HEK293 (cell line): ENCODE results near the gene ZFYVE28.

ENCODE experiments used
- CTCF ChIA-PET: fragments of 350-600 bp; formaldehyde crosslinking; extraction: SDS; loops from one replicate; lab custom pipeline; 2021; ENCODE audit warnings: antibody characterized with exemption; lab: Yijun Ruan, JAX
- POLR2A ChIA-PET: fragments of 300-600 bp; formaldehyde crosslinking; extraction: SDS; loops from one replicate; lab custom pipeline; 2020; ENCODE audit warnings: antibody characterized with exemption, inconsistent platforms; lab: Yijun Ruan, JAX
- H3K27ac ChIP-seq: fragments of 200-500 bp; sonication (Bioruptor generic); 2 replicates; pipeline ENCODE4 v1.5.1; 2014; ENCODE audit warnings: low read depth, low read length, control low read depth, inconsistent platforms; ENCODE audit errors: extremely low read depth
- H3K36me3 ChIP-seq, 2 experiments: fragments of 200-500 bp in 1 of 2; sonication (Bioruptor generic) in 1 of 2; 1 replicate in 1 of 2; 2 replicates in 1 of 2; pipeline ENCODE4 v1.5.1; 2014 to 2017; ENCODE audit warnings: inconsistent platforms in 2 of 2, low read length in 2 of 2; ENCODE audit not compliant: control insufficient read depth in 2 of 2, insufficient read depth in 1 of 2
- H3K4me1 ChIP-seq: fragments of 200-500 bp; sonication (Bioruptor generic); 2 replicates; pipeline ENCODE4 v1.5.1; 2014; ENCODE audit warnings: mild to moderate bottlenecking, low read length, inconsistent platforms; ENCODE audit not compliant: control insufficient read depth, insufficient read depth
- H3K4me3 ChIP-seq: 2 replicates; pipeline ENCODE4 v1.5.1; 2011; ENCODE audit warnings: low read depth, mild to moderate bottlenecking, control low read depth, low read length, moderate library complexity
- H3K9me3 ChIP-seq: fragments of 200-500 bp; sonication (Bioruptor generic); 2 replicates; pipeline ENCODE4 v1.5.1; 2014; ENCODE audit warnings: low read depth, low read length, inconsistent platforms; ENCODE audit not compliant: control insufficient read depth, insufficient read depth
- BCL11B ChIP-seq: fragments of 450-650 bp; formaldehyde crosslinking; IDR thresholded peaks from 2 replicates; pipeline ENCODE4 v1.5.1; 2016; ENCODE audit warnings: low read depth, missing biosample characterization, missing genetic modification characterization
- BCL6B ChIP-seq: fragments of 450-650 bp; formaldehyde crosslinking; IDR thresholded peaks from 2 replicates; pipeline ENCODE4 v1.5.1; 2017; ENCODE audit warnings: missing biosample characterization, missing genetic modification characterization
- EGR2 ChIP-seq: fragments of 450-650 bp; formaldehyde crosslinking; IDR thresholded peaks from 2 replicates; pipeline ENCODE4 v1.5.1; 2016; ENCODE audit warnings: low read depth, missing biosample characterization, missing genetic modification characterization
- KLF9 ChIP-seq: fragments of 450-650 bp; formaldehyde crosslinking; IDR thresholded peaks from 2 replicates; pipeline ENCODE4 v1.5.1; 2016; ENCODE audit warnings: missing biosample characterization, missing genetic modification characterization, low read depth
- OVOL3 ChIP-seq: fragments of 450-650 bp; formaldehyde crosslinking; IDR thresholded peaks from 2 replicates; pipeline ENCODE4 v1.5.1; 2016; ENCODE audit warnings: missing biosample characterization, missing genetic modification characterization
- PBX3 ChIP-seq: sonication (generic); formaldehyde crosslinking; IDR thresholded peaks from 2 replicates; pipeline ENCODE4 v1.8.1; 2022; ENCODE audit warnings: mild to moderate bottlenecking, moderate library complexity, missing genetic modification reagents
- PRDM1 ChIP-seq: fragments of 450-650 bp; formaldehyde crosslinking; IDR thresholded peaks from 2 replicates; pipeline ENCODE4; 2016; ENCODE audit warnings: missing biosample characterization, missing genetic modification characterization
- REPIN1 ChIP-seq: fragments of 450-650 bp; formaldehyde crosslinking; IDR thresholded peaks from 2 replicates; pipeline ENCODE4 v1.5.1; 2017; ENCODE audit warnings: missing biosample characterization, missing genetic modification characterization, low read depth
- TRIM28 ChIP-seq: IDR thresholded peaks from 2 replicates; pipeline ENCODE4 v1.6.1; 2011; ENCODE audit warnings: low read length, control low read depth, borderline replicate concordance
- ZIC2 ChIP-seq: fragments of 450-650 bp; formaldehyde crosslinking; IDR thresholded peaks from 2 replicates; pipeline ENCODE4 v1.5.1; 2016; ENCODE audit warnings: missing biosample characterization, missing genetic modification characterization
- ZNF132 ChIP-seq: fragments of 450-650 bp; formaldehyde crosslinking; IDR thresholded peaks from 2 replicates; pipeline ENCODE4 v1.5.1; 2017; ENCODE audit warnings: missing biosample characterization, missing genetic modification characterization, borderline replicate concordance
- ZNF157 ChIP-seq: fragments of 450-650 bp; formaldehyde crosslinking; IDR thresholded peaks from 2 replicates; pipeline ENCODE4 v1.5.1; 2016; ENCODE audit warnings: missing biosample characterization, missing genetic modification characterization
- ZNF18 ChIP-seq: fragments of 450-650 bp; formaldehyde crosslinking; IDR thresholded peaks from 2 replicates; pipeline ENCODE4 v1.5.1; 2016; ENCODE audit warnings: missing biosample characterization, missing genetic modification characterization
- ZNF202 ChIP-seq: fragments of 450-650 bp; formaldehyde crosslinking; IDR thresholded peaks from 2 replicates; pipeline ENCODE4 v1.5.1; 2016; ENCODE audit warnings: missing biosample characterization, missing genetic modification characterization, borderline replicate concordance
- ZNF24 ChIP-seq: fragments of 450-650 bp; formaldehyde crosslinking; IDR thresholded peaks from 2 replicates; pipeline ENCODE4 v1.5.1; 2016; ENCODE audit warnings: missing biosample characterization, missing genetic modification characterization
- ZNF26 ChIP-seq: fragments of 450-650 bp; formaldehyde crosslinking; IDR thresholded peaks from 2 replicates; pipeline ENCODE4 v1.5.1; 2016; ENCODE audit warnings: missing biosample characterization, missing genetic modification characterization
- ZNF274 ChIP-seq, 2 experiments: fragments of 200-500 bp in 1 of 2; fragments of 450-650 bp in 1 of 2; sonication (Bioruptor generic) in 1 of 2; formaldehyde crosslinking in 1 of 2; IDR thresholded peaks; 2 replicates each; pipeline versions ENCODE4 v1.5.1 to v1.6.1; 2014 to 2016; ENCODE audit warnings: borderline replicate concordance in 1 of 2, inconsistent platforms in 1 of 2, low read length in 1 of 2, missing biosample characterization in 1 of 2, missing genetic modification characterization in 1 of 2
- ZNF280C ChIP-seq: fragments of 450-650 bp; formaldehyde crosslinking; IDR thresholded peaks from 2 replicates; pipeline ENCODE4 v1.5.1; 2016; ENCODE audit warnings: missing biosample characterization, missing genetic modification characterization
- ZNF341 ChIP-seq: fragments of 450-650 bp; formaldehyde crosslinking; IDR thresholded peaks from 2 replicates; pipeline ENCODE4; 2016; ENCODE audit warnings: low read depth, missing biosample characterization, missing genetic modification characterization
- ZNF513 ChIP-seq: fragments of 450-650 bp; IDR thresholded peaks from 2 replicates; pipeline ENCODE4 v1.5.1; 2018; ENCODE audit warnings: missing biosample characterization, missing genetic modification characterization
- ZNF707 ChIP-seq: fragments of 450-650 bp; formaldehyde crosslinking; IDR thresholded peaks from 2 replicates; pipeline ENCODE4 v1.5.1; 2016; ENCODE audit warnings: missing biosample characterization, missing genetic modification characterization
- ZSCAN18 ChIP-seq: fragments of 450-650 bp; formaldehyde crosslinking; IDR thresholded peaks from 2 replicates; pipeline ENCODE4 v1.5.1; 2016; ENCODE audit warnings: missing biosample characterization, missing genetic modification characterization
- ZSCAN23 ChIP-seq: fragments of 450-650 bp; formaldehyde crosslinking; IDR thresholded peaks from 2 replicates; pipeline ENCODE4 v1.5.1; 2016; ENCODE audit warnings: missing biosample characterization, missing genetic modification characterization

The ZFYVE28 gene

GRCh38 chr4:2365054-2365912, 53.2 kb downstream of the ZFYVE28 start:
- TF ChIP-seq BCL11B (tag by site-specific recombination) (no peak), ZNF513 (tag by site-specific recombination) (no peak), PBX3 (CRISPR knock-in tag) (no peak), ZSCAN23 (tag by site-specific recombination) (no peak), ZIC2 (tag by site-specific recombination) (no peak), TRIM28 (no peak), ZNF274 (IDR thresholded peaks at IDR 0.05; ENCODE audit: low read length) (no peak), ZNF274 (tag by site-specific recombination; IDR thresholded peaks at IDR 0.05; ENCODE audit: borderline replicate concordance) (no peak), REPIN1 (tag by site-specific recombination) (no peak), KLF9 (tag by site-specific recombination) (no peak), PRDM1 (tag by site-specific recombination) (no peak), ZNF280C (tag by site-specific recombination) (no peak), ZNF26 (no peak), ZNF202 (tag by site-specific recombination) (no peak), ZNF157 (tag by site-specific recombination) (no peak), ZNF707 (tag by site-specific recombination) (no peak)
- no peak overlapping the region for H3K4me3 ChIP-seq
- ChIA-PET POLR2A (no interaction called here), CTCF (no interaction called here)
- H3K4me1 ChIP-seq: no peaks in the 10 kb centered on the region
- H3K27ac ChIP-seq: no peak overlapping the region
- H3K9me3 ChIP-seq: no peaks in the 10 kb centered on the region
- H3K36me3 ChIP-seq: no peaks in the 10 kb centered on the region

- H3K4me1 ChIP-seq: no peaks in the 10 kb centered on the region
- H3K36me3 ChIP-seq: no peaks in the 10 kb centered on the region
- ChIA-PET POLR2A (no interaction called here), CTCF (no interaction called here)
- no peak overlapping the region for H3K4me3 ChIP-seq
- no peak overlapping the region for H3K27ac ChIP-seq
- no peaks in the 10 kb centered on the region for H3K9me3 ChIP-seq
- TF ChIP-seq OVOL3 (tag by site-specific recombination) (no peak), ZNF341 (tag by site-specific recombination) (no peak), ZSCAN18 (no peak), EGR2 (tag by site-specific recombination) (no peak), ZNF18 (tag by site-specific recombination) (no peak), ZNF132 (tag by site-specific recombination) (no peak), ZNF24 (tag by site-specific recombination) (no peak), BCL6B (no peak)
Measured at GRCh38 chr4:2364654-2365053, 53.8 kb downstream of the ZFYVE28 start.
